ENCODE measurements around the gene APOO.

Gene APOO

GRCh38 chrX:23826216-23826615, 81.5 kb downstream of the APOO start:
- TF ChIP-seq POLR2AphosphoS5 (IDR thresholded peaks at IDR 0.05; ENCODE audit: borderline replicate concordance, low read depth, low read length) (no peak), EZH2 (IDR thresholded peaks at IDR 0.05) (no peak), FOXP2 (optimal IDR thresholded peaks at IDR 0.05; ENCODE audit: control extremely low read depth, extremely low read length, insufficient read depth) (no peak)
- no peaks in the 10 kb centered on the region for H3K36me3 ChIP-seq (ENCODE audit: insufficient read depth, low read length)
- H3K27ac ChIP-seq: no peak overlapping the region
- no peak overlapping the region for H3K9ac ChIP-seq (ENCODE audit: insufficient read length)
- DNase-seq (ENCODE audit: low read depth, low spot score): no peak
- H3K9me3 ChIP-seq (ENCODE audit: low read depth, low read length): no peaks in the 10 kb centered on the region
- H3K4me3 ChIP-seq: no peak overlapping the region

- no peak for DNase-seq (ENCODE audit: low read depth, low spot score)
- no peak overlapping the region for H3K27ac ChIP-seq
- H3K4me3 ChIP-seq: no peak overlapping the region
- TF ChIP-seq POLR2AphosphoS5 (IDR thresholded peaks at IDR 0.05; ENCODE audit: borderline replicate concordance, low read depth, low read length) (no peak), FOXP2 (optimal IDR thresholded peaks at IDR 0.05; ENCODE audit: control extremely low read depth, extremely low read length, insufficient read depth) (no peak), EZH2 (IDR thresholded peaks at IDR 0.05) (no peak)
- H3K36me3 ChIP-seq (ENCODE audit: insufficient read depth, low read length): no peaks in the 10 kb centered on the region
- H3K9me3 ChIP-seq (ENCODE audit: low read depth, low read length): no peaks in the 10 kb centered on the region
- no peak overlapping the region for H3K9ac ChIP-seq (ENCODE audit: insufficient read length)
Observed at GRCh38 chrX:23825675-23826074, 82.1 kb downstream of the APOO start.

- no peak for TF ChIP-seq EZH2 (IDR thresholded peaks at IDR 0.05)
- TF ChIP-seq POLR2AphosphoS5 (IDR thresholded peaks at IDR 0.05; ENCODE audit: borderline replicate concordance, low read depth, low read length): no peak
- no peak for TF ChIP-seq FOXP2 (optimal IDR thresholded peaks at IDR 0.05; ENCODE audit: control extremely low read depth, extremely low read length, insufficient read depth)
- Histone ChIP-seq H3K27ac (no peak overlapping the region), H3K36me3 (ENCODE audit: insufficient read depth, low read length) (no peaks in the 10 kb centered on the region), H3K9me3 (ENCODE audit: low read depth, low read length) (no peaks in the 10 kb centered on the region), H3K9ac (ENCODE audit: insufficient read length) (no peak overlapping the region), H3K4me3 (no peak overlapping the region)
- no peak for DNase-seq (ENCODE audit: low read depth, low spot score)
Observed at GRCh38 chrX:23822841-23823240, 84.9 kb downstream of the APOO start.

GRCh38 chrX:23822397-23822796, 85.3 kb downstream of the APOO start:
- no peak for DNase-seq (ENCODE audit: low read depth, low spot score)
- Histone ChIP-seq H3K27ac (no peak overlapping the region), H3K4me3 (no peak overlapping the region), H3K9me3 (ENCODE audit: low read depth, low read length) (no peaks in the 10 kb centered on the region), H3K9ac (ENCODE audit: insufficient read length) (no peak overlapping the region), H3K36me3 (ENCODE audit: insufficient read depth, low read length) (no peaks in the 10 kb centered on the region)
- no peak for TF ChIP-seq FOXP2 (optimal IDR thresholded peaks at IDR 0.05; ENCODE audit: control extremely low read depth, extremely low read length, insufficient read depth)

GRCh38 chrX:23821847-23822246, 85.9 kb downstream of the APOO start:
- Histone ChIP-seq H3K9ac (ENCODE audit: insufficient read length) (no peak overlapping the region), H3K36me3 (ENCODE audit: insufficient read depth, low read length) (no peaks in the 10 kb centered on the region), H3K9me3 (ENCODE audit: low read depth, low read length) (no peaks in the 10 kb centered on the region), H3K4me3 (no peak overlapping the region), H3K27ac (no peak overlapping the region)
- DNase-seq (ENCODE audit: low read depth, low spot score): no peak
- TF ChIP-seq FOXP2 (optimal IDR thresholded peaks at IDR 0.05; ENCODE audit: control extremely low read depth, extremely low read length, insufficient read depth) (no peak), POLR2AphosphoS5 (IDR thresholded peaks at IDR 0.05; ENCODE audit: borderline replicate concordance, low read depth, low read length) (no peak), EZH2 (IDR thresholded peaks at IDR 0.05) (no peak)

GRCh38 chrX:23820235-23820782, 87.4 kb downstream of the APOO start:
- H3K27ac ChIP-seq: no peak overlapping the region
- no peak overlapping the region for H3K9ac ChIP-seq (ENCODE audit: insufficient read length)
- TF ChIP-seq EZH2 (IDR thresholded peaks at IDR 0.05): no peak
- TF ChIP-seq POLR2AphosphoS5 (IDR thresholded peaks at IDR 0.05; ENCODE audit: borderline replicate concordance, low read depth, low read length): no peak
- TF ChIP-seq FOXP2 (optimal IDR thresholded peaks at IDR 0.05; ENCODE audit: control extremely low read depth, extremely low read length, insufficient read depth): no peak
- no peak overlapping the region for H3K4me3 ChIP-seq
- H3K9me3 ChIP-seq (ENCODE audit: low read depth, low read length): no peaks in the 10 kb centered on the region
- DNase-seq (ENCODE audit: low read depth, low spot score): no peak
- no peaks in the 10 kb centered on the region for H3K36me3 ChIP-seq (ENCODE audit: insufficient read depth, low read length)

GRCh38 chrX:23819385-23820234, 88.1 kb downstream of the APOO start:
- H3K9ac ChIP-seq (ENCODE audit: insufficient read length): no peak overlapping the region
- H3K27ac ChIP-seq: no peak overlapping the region
- no peak overlapping the region for H3K4me3 ChIP-seq
- DNase-seq (ENCODE audit: low read depth, low spot score): no peak
- H3K36me3 ChIP-seq (ENCODE audit: insufficient read depth, low read length): no peaks in the 10 kb centered on the region
- TF ChIP-seq FOXP2 (optimal IDR thresholded peaks at IDR 0.05; ENCODE audit: control extremely low read depth, extremely low read length, insufficient read depth): no peak
- TF ChIP-seq EZH2 (IDR thresholded peaks at IDR 0.05): no peak
- no peak for TF ChIP-seq POLR2AphosphoS5 (IDR thresholded peaks at IDR 0.05; ENCODE audit: borderline replicate concordance, low read depth, low read length)
- H3K9me3 ChIP-seq (ENCODE audit: low read depth, low read length): no peaks in the 10 kb centered on the region

- DNase-seq (ENCODE audit: low read depth, low spot score): no peak
- TF ChIP-seq EZH2 (IDR thresholded peaks at IDR 0.05): no peak
- no peak for TF ChIP-seq FOXP2 (optimal IDR thresholded peaks at IDR 0.05; ENCODE audit: control extremely low read depth, extremely low read length, insufficient read depth)
- TF ChIP-seq POLR2AphosphoS5 (IDR thresholded peaks at IDR 0.05; ENCODE audit: borderline replicate concordance, low read depth, low read length): no peak
- H3K27ac ChIP-seq: no peak overlapping the region
- H3K9ac ChIP-seq (ENCODE audit: insufficient read length): no peak overlapping the region
- no peak overlapping the region for H3K4me3 ChIP-seq
- H3K36me3 ChIP-seq (ENCODE audit: insufficient read depth, low read length): no peaks in the 10 kb centered on the region
- no peaks in the 10 kb centered on the region for H3K9me3 ChIP-seq (ENCODE audit: low read depth, low read length)
Observed at GRCh38 chrX:23817979-23818336, 89.8 kb downstream of the APOO start.
